GM13976 (cell line): Measurements from ENCODE around the gene GALNT4.

Source experiments
- DNase-seq: peaks from one replicate; pipeline ENCODE4 v3.0.0; 2012; ENCODE audit warnings: low spot score
- CTCF ChIP-seq: IDR thresholded peaks from 2 replicates; pipeline ENCODE4 v1.5.1; 2012; ENCODE audit warnings: borderline replicate concordance, mild to moderate bottlenecking; ENCODE audit not compliant: insufficient read depth; ENCODE audit errors: extremely low read depth, missing control alignments, control extremely low read depth
- in situ Hi-C: fragments of 300-500 bp; cut with MboI; formaldehyde crosslinking; loops from one replicate; pipeline ENCODE4 v1.12.0; 2022; ENCODE audit warnings: low sequenced_read_pairs, mixed read lengths, inconsistent platforms; ENCODE audit not compliant: unreplicated experiment

The GALNT4 gene

GRCh38 chr12:89476904-89477595 is 47.5 kb downstream of the GALNT4 start:
- no peak for DNase-seq
- in situ Hi-C loops, result no loop called here
- no peak for TF ChIP-seq CTCF

- TF ChIP-seq CTCF, result no peak
- DNase-seq, result no peak
- in situ Hi-C loops, result no loop called here
Observed at GRCh38 chr12:89476232-89476631, 48.4 kb downstream of the GALNT4 start.

- peak; percentile 18 for DNase-seq
- in situ Hi-C loops, result no loop called here
- no peak for TF ChIP-seq CTCF
Observed at GRCh38 chr12:89475203-89475990, 49.2 kb downstream of the GALNT4 start.

GRCh38 chr12:89474615-89475014 is 50.0 kb downstream of the GALNT4 start:
- in situ Hi-C loops, result loop anchor here (5.0 kb wide), 1 partner anchor 53 kb away; the partner anchor contains the start of gene POC1B
- TF ChIP-seq CTCF, result no peak
- DNase-seq, result no peak
